Body of pancreas (tissue), 4 donors: ENCODE results near the gene HSD17B8. TPM values are rescaled to one million over a fixed set of nuclear protein-coding genes. Genes with fewer than 3 reads are reported as not detected.

Source experiments
- ATAC-seq: fragments of 150-250 bp; one replicate; pipeline ENCODE4 v1.9.1; 2016
- DNase-seq, 4 donors: peaks; one replicate each; pipeline ENCODE4 v3.0.0-alpha.2; 2019
- H3K27ac ChIP-seq, 4 donors: fragments of 200-600 bp; sonication (generic); 1 replicate in 3 of 4; 2 replicates in 1 of 4; pipeline versions ENCODE4 v1.5.1 to v1.6.1; 2016 to 2019; ENCODE audit warnings: mild to moderate bottlenecking in 1 of 4, mixed read lengths in 1 of 4, moderate library complexity in 1 of 4
- H3K27me3 ChIP-seq, 2 donors: fragments of 200-600 bp; sonication (generic); one replicate each; pipeline ENCODE4 v1.6.0; 2016; ENCODE audit warnings: mild to moderate bottlenecking in 1 of 2
- H3K36me3 ChIP-seq, 2 donors: fragments of 200-600 bp; sonication (generic); replicated peaks in 1 of 2; 2 replicates each; pipeline ENCODE4 v1.5.1; 2016; ENCODE audit warnings: low read depth in 2 of 2; ENCODE audit not compliant: insufficient read depth in 1 of 2
- H3K4me1 ChIP-seq: fragments of 200-600 bp; sonication (generic); one replicate; pipeline ENCODE4 v1.6.0; 2016
- H3K4me3 ChIP-seq, 2 donors: fragments of 200-600 bp; sonication (generic); 1 replicate in 1 of 2; 2 replicates in 1 of 2; pipeline ENCODE4 v1.5.1; 2016 to 2019
- H3K9me3 ChIP-seq, 3 donors: fragments of 200-600 bp; sonication (generic); 1 replicate in 2 of 3; 2 replicates in 1 of 3; pipeline ENCODE4 v1.5.1; 2016
- POLR2A ChIP-seq, 3 donors: fragments of 450-650 bp; IDR thresholded peaks; one replicate each; pipeline ENCODE4 v1.6.1; 2016; ENCODE audit warnings: antibody characterized with exemption in 3 of 3, mild to moderate bottlenecking in 2 of 3
- WGBS, 2 donors: methylation state at CpG; one replicate each; pipeline ENCODE4 v1.1.5; 2017; 5-methylcytosine and 5-hydroxymethylcytosine counted together
- intact Hi-C: fragments of 100-400 bp; cut with DNase I; formaldehyde crosslinking; loops from one replicate; pipeline ENCODE4 v1.15.1; 2023
- total RNA-seq, 2 donors: library from RNA; depleted of rRNA; stranded (reverse); fragments of >200 nt; gene quantifications; one replicate each; pipeline ENCODE4 v1.1.0, GENCODE V29; 2016
- TF ChIP-seq, protein P1 (sequence below), 7 experiments: fragments of 450-650 bp in 4 of 7; fragments of 200-600 bp in 3 of 7; sonication (generic) in 3 of 7; IDR thresholded peaks; one replicate each; pipeline ENCODE4 v1.5.1; 2016 to 2019; ENCODE audit warnings: antibody characterized with exemption in 7 of 7

The HSD17B8 gene
- total RNA-seq, 2 donors from 2014 or later: 19.1 to 29.1 TPM

DNA sequence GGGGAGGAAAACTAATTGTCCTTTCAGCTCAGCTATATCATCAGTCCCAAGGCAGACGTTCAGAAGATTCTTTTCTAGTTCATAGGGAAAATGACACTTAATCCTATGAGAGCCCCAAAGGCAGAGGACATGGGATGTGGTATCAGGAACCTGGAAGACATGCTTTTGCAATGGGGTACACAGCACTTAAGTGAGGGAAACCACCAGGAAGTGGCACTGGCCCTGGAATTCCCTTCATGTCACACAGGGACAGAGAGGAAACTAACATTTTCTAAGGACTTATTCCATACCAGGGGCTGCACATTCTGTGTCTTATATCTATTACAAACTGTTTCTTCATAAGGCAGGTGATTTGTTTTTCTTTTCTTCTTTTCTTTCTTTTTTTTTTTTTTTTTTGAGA lies 39.0 kb downstream of the HSD17B8 start:
- WGBS, 2 donors: 35 to 36% methylated on average over 1 of the region's 1 CpG
- TF ChIP-seq, protein P1, sequence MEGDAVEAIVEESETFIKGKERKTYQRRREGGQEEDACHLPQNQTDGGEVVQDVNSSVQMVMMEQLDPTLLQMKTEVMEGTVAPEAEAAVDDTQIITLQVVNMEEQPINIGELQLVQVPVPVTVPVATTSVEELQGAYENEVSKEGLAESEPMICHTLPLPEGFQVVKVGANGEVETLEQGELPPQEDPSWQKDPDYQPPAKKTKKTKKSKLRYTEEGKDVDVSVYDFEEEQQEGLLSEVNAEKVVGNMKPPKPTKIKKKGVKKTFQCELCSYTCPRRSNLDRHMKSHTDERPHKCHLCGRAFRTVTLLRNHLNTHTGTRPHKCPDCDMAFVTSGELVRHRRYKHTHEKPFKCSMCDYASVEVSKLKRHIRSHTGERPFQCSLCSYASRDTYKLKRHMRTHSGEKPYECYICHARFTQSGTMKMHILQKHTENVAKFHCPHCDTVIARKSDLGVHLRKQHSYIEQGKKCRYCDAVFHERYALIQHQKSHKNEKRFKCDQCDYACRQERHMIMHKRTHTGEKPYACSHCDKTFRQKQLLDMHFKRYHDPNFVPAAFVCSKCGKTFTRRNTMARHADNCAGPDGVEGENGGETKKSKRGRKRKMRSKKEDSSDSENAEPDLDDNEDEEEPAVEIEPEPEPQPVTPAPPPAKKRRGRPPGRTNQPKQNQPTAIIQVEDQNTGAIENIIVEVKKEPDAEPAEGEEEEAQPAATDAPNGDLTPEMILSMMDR (IDR thresholded peaks at IDR 0.05): no peak
- TF ChIP-seq POLR2A (IDR thresholded peaks at IDR 0.05): no peak
- H3K9me3 ChIP-seq: no peaks in the 10 kb centered on the region
- H3K4me3 ChIP-seq: no peak overlapping the region
- ATAC-seq (no peak), DNase-seq (no peak)
- peaks cover 6% of the 10 kb centered on the region for H3K4me1 ChIP-seq
- H3K36me3 ChIP-seq: no peaks in the 10 kb centered on the region
- H3K27me3 ChIP-seq: no peaks in the 10 kb centered on the region
- intact Hi-C loops: loop anchor here (5.0 to 10.0 kb wide), 2 partner anchors 129 to 236 kb away; partner anchors contain the start of gene HLA-DOA
- H3K27ac ChIP-seq: no peak overlapping the region

DNA sequence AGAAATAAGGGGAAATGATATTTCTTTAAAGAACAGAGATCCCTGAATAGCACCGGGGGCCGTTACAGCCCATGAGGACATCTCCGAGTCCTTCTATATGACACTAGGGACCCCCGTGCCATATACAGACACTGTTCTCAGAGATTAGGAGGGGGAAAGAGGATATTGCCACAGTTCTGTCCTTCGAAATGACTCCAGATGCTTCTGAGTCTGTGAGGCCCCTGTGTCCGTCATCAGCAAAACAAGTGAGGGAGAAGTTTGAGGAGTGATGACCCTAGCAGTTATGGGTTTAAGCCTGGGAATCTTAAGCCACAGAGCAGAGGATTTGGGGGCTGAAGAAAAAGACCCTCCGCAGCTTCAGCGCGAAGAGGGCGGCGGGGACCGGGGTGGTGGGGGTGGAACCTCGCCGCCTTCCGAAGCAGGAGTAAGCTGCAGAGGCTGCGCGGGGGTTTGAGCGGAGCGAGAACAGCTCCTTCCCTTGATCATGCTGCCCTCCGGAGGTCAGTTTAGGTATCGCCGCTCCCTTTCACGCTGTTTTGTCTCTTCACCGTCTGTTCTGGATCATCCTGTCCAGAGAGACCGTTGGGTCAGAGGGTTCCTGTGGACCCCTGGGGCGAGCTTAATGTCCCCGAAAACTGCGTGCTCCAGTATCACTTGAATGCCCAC lies 43.7 kb downstream of the HSD17B8 start:
- peak overlapping the region; percentile 71 to 95 (median 89) for H3K27ac ChIP-seq
- no peaks in the 10 kb centered on the region for H3K36me3 ChIP-seq
- DNase-seq (peak; percentile 90 to 93 (median 92)), ATAC-seq (peak; percentile 72)
- H3K4me3 ChIP-seq: no peak overlapping the region
- intact Hi-C loops: loop anchor here (5.0 to 10.0 kb wide), 2 partner anchors 86 to 133 kb away; no protein-coding TSS in a partner anchor
- H3K9me3 ChIP-seq: no peaks in the 10 kb centered on the region
- peaks cover 22% of the 10 kb centered on the region for H3K4me1 ChIP-seq
- TF ChIP-seq, protein P1 (IDR thresholded peaks at IDR 0.05): peak; percentile 80 to 99 (median 98)
- no peak for TF ChIP-seq POLR2A (IDR thresholded peaks at IDR 0.05)
- 3 to 9% methylated on average over 16 to 28 of the region's 28 CpGs for WGBS, 2 donors
- no peaks in the 10 kb centered on the region for H3K27me3 ChIP-seq

DNA sequence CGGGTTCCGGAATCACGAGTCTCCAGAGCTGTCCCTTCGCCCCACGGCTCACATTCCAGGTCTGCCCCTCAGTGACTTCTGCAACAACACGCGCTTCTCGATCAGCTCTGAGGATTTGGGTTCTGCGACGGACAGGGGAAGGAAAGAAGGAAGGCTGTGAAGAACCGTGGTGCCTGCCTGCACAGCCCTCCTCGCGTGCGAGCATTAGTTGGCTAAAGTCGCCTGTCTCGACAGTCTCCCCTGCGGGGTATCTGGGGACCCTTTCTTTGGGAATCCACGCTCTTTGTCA lies 44.1 kb downstream of the HSD17B8 start:
- no peaks in the 10 kb centered on the region for H3K27me3 ChIP-seq
- intact Hi-C loops: loop anchor here (5.0 to 10.0 kb wide), 2 partner anchors 86 to 134 kb away; no protein-coding TSS in a partner anchor
- DNase-seq: no peak

DNA sequence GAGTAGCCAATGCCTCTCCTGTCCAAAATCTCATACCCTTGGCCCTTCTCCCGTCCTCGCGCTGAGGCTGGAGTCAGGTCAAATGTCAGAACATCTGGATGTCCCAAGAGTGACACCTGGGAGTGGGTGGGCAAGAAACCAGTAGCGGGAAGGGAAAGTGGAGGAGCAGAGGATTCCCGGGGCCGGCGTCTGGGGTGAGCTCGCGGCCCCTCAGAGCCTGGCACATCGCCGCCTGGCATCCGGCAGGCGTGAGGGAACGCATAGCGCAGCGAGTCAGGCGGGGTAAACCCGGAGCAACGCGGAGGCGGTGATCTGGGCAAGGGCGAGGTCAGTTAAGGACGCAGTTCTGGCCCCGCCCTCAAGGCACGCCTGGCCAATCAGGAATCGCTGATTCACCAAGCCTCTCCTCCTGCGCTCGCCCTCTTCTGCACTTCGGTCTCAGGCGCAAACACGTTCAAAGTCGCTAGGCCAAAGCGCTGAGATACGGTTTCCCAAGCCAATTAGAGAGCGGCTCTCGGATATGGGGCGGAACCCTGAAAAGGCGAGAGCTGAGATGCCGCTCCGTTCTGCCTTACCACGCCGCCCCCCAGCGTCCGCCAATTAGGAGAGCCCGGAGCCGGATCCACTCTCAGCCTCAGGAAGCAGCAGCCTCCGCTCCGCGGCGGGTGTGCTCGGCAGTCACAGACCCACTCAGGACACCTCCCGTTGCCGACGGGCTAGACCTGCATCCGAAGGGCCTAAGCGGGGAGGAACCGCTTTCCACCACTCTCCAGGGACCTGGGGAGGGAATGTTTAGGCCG lies 44.7 kb downstream of the HSD17B8 start:
- Histone ChIP-seq H3K9me3 (no peaks in the 10 kb centered on the region), H3K4me1 (peaks cover 22% of the 10 kb centered on the region), H3K27me3 (no peaks in the 10 kb centered on the region), H3K4me3 (peak overlapping the region; percentile 23 to 26), H3K36me3 (no peaks in the 10 kb centered on the region), H3K27ac (peak overlapping the region; percentile 84 to 95 (median 94))
- peak; percentile 57 to 97 (median 93) for TF ChIP-seq POLR2A (IDR thresholded peaks at IDR 0.05)
- TF ChIP-seq, protein P1 (IDR thresholded peaks at IDR 0.05): peak in 3 of 7 experiments; percentile 15 to 38 (median 16)
- 0% methylated on average over 36 to 58 of the region's 58 CpGs for WGBS, 2 donors
- intact Hi-C loops: loop anchor here (5.0 to 10.0 kb wide), 2 partner anchors 87 to 134 kb away; no protein-coding TSS in a partner anchor
- DNase-seq (peak; percentile 98 to 99 (median 98)), ATAC-seq (peak; percentile 94)

More for the DNA sequence above, 44.1 kb downstream of the HSD17B8 start:
- ATAC-seq: peak; percentile 8
- 2 to 3% methylated on average over 16 to 18 of the region's 18 CpGs for WGBS, 2 donors
- Histone ChIP-seq H3K27ac (peak overlapping the region; percentile 71 to 95 (median 89)), H3K4me1 (peaks cover 22% of the 10 kb centered on the region), H3K9me3 (no peaks in the 10 kb centered on the region), H3K36me3 (no peaks in the 10 kb centered on the region), H3K4me3 (peak overlapping the region in 1 of 2 donors; percentile 23)
- TF ChIP-seq, protein P1 (IDR thresholded peaks at IDR 0.05): no peak
- no peak for TF ChIP-seq POLR2A (IDR thresholded peaks at IDR 0.05)
